Measurements from ENCODE around the gene C2orf69. TPM values are rescaled to one million over a fixed set of nuclear protein-coding genes. Genes with fewer than 3 reads are reported as not detected.
A peak's percentile ranks its signal among the peaks of the same experiment; 100 is the strongest.

Gene C2orf69
- total RNA-seq, 1 donor from 2014 or later = 16.2 TPM

GRCh38 chr2:199951023-199951422 is 39.9 kb downstream of the C2orf69 start:
- Mint-ChIP-seq H3K4me3 (no peak overlapping the region), H3K27me3 (ENCODE audit: low read depth) (no peaks in the 10 kb centered on the region), H3K36me3 (ENCODE audit: low read depth) (no peaks in the 10 kb centered on the region), H3K27ac (ENCODE audit: unreplicated experiment) (no peak overlapping the region), H3K4me1 (peaks cover 20% of the 10 kb centered on the region), H3K9me3 (no peaks in the 10 kb centered on the region)
- no peak for TF ChIP-seq CTCF (conservative IDR thresholded peaks at IDR 0.05)
- DNase-seq (ENCODE audit: low read depth, low spot score) = no peak

GRCh38 chr2:199955007-199955338 is 43.9 kb downstream of the C2orf69 start:
- H3K4me3 Mint-ChIP-seq = peak overlapping the region; percentile 100
- peaks cover 45% of the 10 kb centered on the region for H3K4me1 Mint-ChIP-seq
- H3K27ac Mint-ChIP-seq (ENCODE audit: unreplicated experiment) = peak overlapping the region; percentile 98
- DNase-seq (ENCODE audit: low read depth, low spot score) = no peak
- TF ChIP-seq CTCF (conservative IDR thresholded peaks at IDR 0.05) = no peak
- H3K27me3 Mint-ChIP-seq (ENCODE audit: low read depth) = no peaks in the 10 kb centered on the region
- peaks cover 2% of the 10 kb centered on the region for H3K36me3 Mint-ChIP-seq (ENCODE audit: low read depth)
- H3K9me3 Mint-ChIP-seq = no peaks in the 10 kb centered on the region

- TF ChIP-seq CTCF (conservative IDR thresholded peaks at IDR 0.05) = peak; percentile 38
- Mint-ChIP-seq H3K36me3 (ENCODE audit: low read depth) (peaks cover 2% of the 10 kb centered on the region), H3K27ac (ENCODE audit: unreplicated experiment) (peak within 1 kb of the TSS; percentile 98), H3K9me3 (no peaks in the 10 kb centered on the region), H3K4me3 (peak within 1 kb of the TSS; percentile 100), H3K27me3 (ENCODE audit: low read depth) (no peaks in the 10 kb centered on the region), H3K4me1 (peaks cover 45% of the 10 kb centered on the region)
- peak; percentile 72 for DNase-seq (ENCODE audit: low read depth, low spot score)
Measured at GRCh38 chr2:199955339-199956061, 44.4 kb downstream of the C2orf69 start, which contains the start of the genes MAIP1 and TYW5. MAIP1 (plus strand) TSS chr2:199955582; CDS start chr2:199955799, 217 bp downstream. TYW5 (minus strand) TSS chr2:199955491; CDS start chr2:199955470, 21 bp downstream.

- peak overlapping the region; percentile 100 for H3K4me3 Mint-ChIP-seq
- no peaks in the 10 kb centered on the region for H3K9me3 Mint-ChIP-seq
Measured at GRCh38 chr2:199956062-199956380, 44.9 kb downstream of the C2orf69 start.

GRCh38 chr2:199958014-199958413 is 46.9 kb downstream of the C2orf69 start:
- no peak for DNase-seq (ENCODE audit: low read depth, low spot score)
- Mint-ChIP-seq H3K36me3 (ENCODE audit: low read depth) (peaks cover 12% of the 10 kb centered on the region), H3K4me1 (peaks cover 41% of the 10 kb centered on the region), H3K27ac (ENCODE audit: unreplicated experiment) (no peak overlapping the region), H3K27me3 (ENCODE audit: low read depth) (no peaks in the 10 kb centered on the region), H3K9me3 (no peaks in the 10 kb centered on the region), H3K4me3 (peak overlapping the region; percentile 100)
- TF ChIP-seq CTCF (conservative IDR thresholded peaks at IDR 0.05) = no peak

More at GRCh38 chr2:199956062-199956380, 44.9 kb downstream of the C2orf69 start:
- no peak for TF ChIP-seq CTCF (conservative IDR thresholded peaks at IDR 0.05)
- Mint-ChIP-seq H3K27ac (ENCODE audit: unreplicated experiment) (peak overlapping the region; percentile 98), H3K4me1 (peaks cover 45% of the 10 kb centered on the region), H3K36me3 (ENCODE audit: low read depth) (peaks cover 4% of the 10 kb centered on the region), H3K27me3 (ENCODE audit: low read depth) (no peaks in the 10 kb centered on the region)
- DNase-seq (ENCODE audit: low read depth, low spot score) = peak; percentile 5
